OCI-LY1 (cell line): ENCODE results near the gene ARSI.

Source experiments
- H2AFZ ChIP-seq: fragments of 200-600 bp; sonication (generic), shearing (Covaris generic); 2 replicates; pipeline ENCODE4 v1.6.0; 2014; ENCODE audit warnings: antibody characterized with exemption, mild to moderate bottlenecking, low read length
- H3F3A ChIP-seq: fragments of 200-600 bp; sonication (generic), shearing (Covaris generic); 2 replicates; pipeline ENCODE4 v1.6.0; 2014; ENCODE audit warnings: mild to moderate bottlenecking, antibody characterized with exemption, low read length, moderate library complexity; ENCODE audit not compliant: insufficient read depth
- H3K27ac ChIP-seq: fragments of 200-600 bp; sonication (generic); 2 replicates; pipeline ENCODE4 v1.5.1; 2014; ENCODE audit warnings: low read length, mixed run types, mild to moderate bottlenecking, low read depth; ENCODE audit not compliant: poor library complexity, severe bottlenecking
- H3K27me3 ChIP-seq: fragments of 200-600 bp; sonication (generic); 2 replicates; pipeline ENCODE4 v1.6.0; 2014; ENCODE audit warnings: antibody characterized with exemption, mild to moderate bottlenecking, low read length, moderate library complexity; ENCODE audit not compliant: insufficient read depth
- H3K36me3 ChIP-seq: fragments of 200-600 bp; sonication (generic); 2 replicates; pipeline ENCODE4 v1.6.1; 2014; ENCODE audit warnings: mild to moderate bottlenecking, antibody characterized with exemption, low read length, moderate library complexity, mixed read lengths; ENCODE audit not compliant: insufficient read depth
- H3K4me1 ChIP-seq: fragments of 200-600 bp; sonication (generic); 2 replicates; pipeline ENCODE4 v1.5.1; 2014; ENCODE audit warnings: mild to moderate bottlenecking, low read length, moderate library complexity; ENCODE audit not compliant: insufficient read depth, severe bottlenecking
- H3K4me2 ChIP-seq: fragments of 200-600 bp; sonication (generic), shearing (Covaris generic); 2 replicates; pipeline ENCODE4 v1.6.1; 2014; ENCODE audit warnings: low read length
- H3K4me3 ChIP-seq: fragments of 200-600 bp; sonication (generic); 2 replicates; pipeline ENCODE4 v1.5.1; 2014; ENCODE audit warnings: low read length, low read depth, mild to moderate bottlenecking, mixed read lengths; ENCODE audit not compliant: poor library complexity, severe bottlenecking
- H3K79me2 ChIP-seq: fragments of 200-600 bp; shearing (Covaris generic); 2 replicates; pipeline ENCODE4 v1.6.1; 2016; ENCODE audit warnings: mixed run types, low read length, mixed read lengths; ENCODE audit not compliant: insufficient read depth
- H3K9ac ChIP-seq: fragments of 200-600 bp; sonication (generic), shearing (Covaris generic); 2 replicates; pipeline ENCODE4 v1.6.1; 2014; ENCODE audit warnings: mild to moderate bottlenecking, low read length, mixed read lengths
- H3K9me2 ChIP-seq: fragments of 200-600 bp; sonication (generic), shearing (Covaris generic); 2 replicates; pipeline ENCODE4 v1.6.1; 2014; ENCODE audit warnings: low read depth, mild to moderate bottlenecking, low read length, mixed read lengths
- H3K9me3 ChIP-seq: fragments of 200-600 bp; shearing (Covaris generic); 2 replicates; pipeline ENCODE4 v1.6.1; 2014; ENCODE audit warnings: low read length, mixed read lengths
- H4K20me1 ChIP-seq: fragments of 200-600 bp; sonication (generic), shearing (Covaris generic); 2 replicates; pipeline ENCODE4 v1.6.0; 2016; ENCODE audit warnings: mild to moderate bottlenecking, low read length; ENCODE audit not compliant: insufficient read depth
- CTCF ChIP-seq: fragments of 200-600 bp; sonication (generic), shearing (Covaris generic); IDR thresholded peaks from 2 replicates; pipeline ENCODE4 v1.5.1; 2017; ENCODE audit warnings: mild to moderate bottlenecking, antibody characterized with exemption, low read length, moderate library complexity, mixed read lengths
- EZH2 ChIP-seq: fragments of 200-600 bp; sonication (generic), shearing (Covaris generic); IDR thresholded peaks from 2 replicates; pipeline ENCODE4 v1.8.0; 2017; ENCODE audit warnings: borderline replicate concordance, mixed run types, mild to moderate bottlenecking, antibody characterized with exemption, low read length, moderate library complexity, mixed read lengths

Gene ARSI

DNA sequence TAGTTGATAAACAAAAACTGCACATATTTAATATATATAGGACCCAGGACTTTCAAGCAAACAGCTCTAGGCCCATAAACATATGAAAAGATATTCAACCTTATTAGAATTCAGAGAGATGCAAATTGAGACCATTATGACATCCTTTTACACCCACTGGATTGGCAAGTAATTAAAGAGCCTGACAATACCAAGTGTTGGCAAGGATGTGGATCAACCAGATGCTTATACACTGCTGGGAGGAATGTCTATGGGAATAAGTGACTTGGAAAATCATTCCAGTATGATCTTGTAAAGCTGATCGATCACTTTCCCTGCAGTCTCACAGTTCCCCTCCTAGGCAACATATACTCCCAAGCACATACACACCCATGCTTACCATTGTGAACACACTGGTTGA is 39.3 kb upstream of the ARSI start:
- Histone ChIP-seq H3F3A (no peaks in the 10 kb centered on the region), H3K9ac (no peak overlapping the region), H2AFZ (no peak overlapping the region), H3K36me3 (no peaks in the 10 kb centered on the region), H3K9me3 (no peaks in the 10 kb centered on the region), H4K20me1 (no peaks in the 10 kb centered on the region), H3K27me3 (no peaks in the 10 kb centered on the region; the same call in 1 of the 2 replicates), H3K27ac (no peak overlapping the region), H3K4me1 (no peaks in the 10 kb centered on the region), H3K4me2 (no peak overlapping the region), H3K4me3 (no peak overlapping the region), H3K9me2 (no peaks in the 10 kb centered on the region), H3K79me2 (no peaks in the 10 kb centered on the region)
- TF ChIP-seq CTCF: no peak

DNA sequence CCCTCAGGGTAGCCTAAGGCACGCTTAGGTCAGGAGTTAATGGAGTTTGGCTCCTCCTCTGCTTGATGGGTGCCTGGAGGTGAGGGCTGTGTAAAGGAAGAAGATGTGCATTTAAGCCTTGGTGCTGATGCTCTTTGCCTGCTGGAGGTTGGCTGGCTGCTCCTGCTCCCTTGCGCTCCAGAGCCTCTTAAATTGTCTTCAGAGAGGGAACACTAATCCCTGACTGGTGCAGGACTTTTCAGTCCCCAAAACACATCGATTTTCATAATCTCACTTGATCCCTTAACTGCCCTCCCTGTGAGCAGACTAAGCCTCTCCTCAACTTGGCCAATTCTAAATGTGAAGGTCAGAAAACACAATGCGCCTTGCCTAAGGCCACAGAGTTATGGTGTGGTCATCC is 38.6 kb upstream of the ARSI start:
- no peaks in the 10 kb centered on the region for H3K4me1 ChIP-seq
- no peak for TF ChIP-seq EZH2
- TF ChIP-seq CTCF: no peak
- H3K9me2 ChIP-seq: no peaks in the 10 kb centered on the region
- H3K27ac ChIP-seq: no peak overlapping the region
- no peaks in the 10 kb centered on the region for H4K20me1 ChIP-seq
- no peaks in the 10 kb centered on the region for H3K9me3 ChIP-seq
- H3K79me2 ChIP-seq: no peaks in the 10 kb centered on the region
- H3K36me3 ChIP-seq: no peaks in the 10 kb centered on the region
- H3K4me3 ChIP-seq: no peak overlapping the region
- H3F3A ChIP-seq: no peaks in the 10 kb centered on the region
- H3K9ac ChIP-seq: no peak overlapping the region
- no peak overlapping the region for H2AFZ ChIP-seq
- H3K4me2 ChIP-seq: no peak overlapping the region
- H3K27me3 ChIP-seq: no peaks in the 10 kb centered on the region; the same call in 1 of the 2 replicates

- Histone ChIP-seq H3K4me1 (no peaks in the 10 kb centered on the region), H3K79me2 (no peaks in the 10 kb centered on the region), H3K27me3 (no peaks in the 10 kb centered on the region; the same call in 1 of the 2 replicates), H3K9me3 (no peaks in the 10 kb centered on the region), H3K9me2 (no peaks in the 10 kb centered on the region), H2AFZ (no peak overlapping the region), H3F3A (no peaks in the 10 kb centered on the region), H3K4me2 (no peak overlapping the region), H3K4me3 (no peak overlapping the region), H3K9ac (no peak overlapping the region), H3K36me3 (no peaks in the 10 kb centered on the region), H3K27ac (no peak overlapping the region), H4K20me1 (no peaks in the 10 kb centered on the region)
- TF ChIP-seq CTCF (no peak), EZH2 (no peak)
Observed at GRCh38 chr5:150340614-150341255, 38.0 kb upstream of the ARSI start.
